DMS153 treated with DMSO at 0.1 percent for 48 hours (cell line): ENCODE data around the gene ZNF224.
"Not testable (repeated sequence)": the region's sequence is repeated elsewhere in the genome, so short reads cannot be mapped to it uniquely, and the experiment has no call there.

Source experiments
- DNase-seq: peaks from one replicate; lab custom pipeline; 2025; ENCODE audit not compliant: unreplicated experiment; lab: John Stamatoyannopoulos, UW

The ZNF224 gene

GRCh38 chr19:44121162-44121561 lies 27.0 kb downstream of the ZNF224 start:
- DNase-seq: not testable (repeated sequence)

- DNase-seq: no peak
Observed at GRCh38 chr19:44131955-44132354, 37.8 kb downstream of the ZNF224 start.

GRCh38 chr19:44141191-44142058 lies 47.3 kb downstream of the ZNF224 start, which contains the start of gene ZNF234:
Gene ZNF234 (plus strand): TSS chr19:44141554. CDS start chr19:44144633, 3,079 bp downstream.
- DNase-seq: peak; percentile 5

GRCh38 chr19:44142059-44142433 lies 47.9 kb downstream of the ZNF224 start:
- no peak for DNase-seq

GRCh38 chr19:44149776-44150175 lies 55.6 kb downstream of the ZNF224 start:
- DNase-seq: no peak

GRCh38 chr19:44151491-44151890 lies 57.3 kb downstream of the ZNF224 start:
- no peak for DNase-seq

- DNase-seq: no peak
Observed at GRCh38 chr19:44156475-44156874, 62.3 kb downstream of the ZNF224 start.
